Neuronal stem cell (in vitro differentiated cells): ENCODE data around the gene NT5DC1.

Source experiments
- DNase-seq: peaks from one replicate; pipeline ENCODE4 v3.0.0-alpha.2; 2013; ENCODE audit warnings: low spot score
- H2AFZ ChIP-seq: one replicate; pipeline ENCODE4 v1.6.1; 2013; ENCODE audit warnings: mild to moderate bottlenecking, low read length, inconsistent platforms
- H2AK5ac ChIP-seq: 2 replicates; pipeline ENCODE4 v1.6.1; 2013; ENCODE audit warnings: low read depth, mild to moderate bottlenecking, inconsistent platforms, low read length, moderate library complexity, mixed read lengths
- H2BK120ac ChIP-seq: 2 replicates; pipeline ENCODE4 v1.6.1; 2013; ENCODE audit warnings: low read depth, mild to moderate bottlenecking, inconsistent platforms, low read length, moderate library complexity, mixed read lengths
- H2BK12ac ChIP-seq: one replicate; pipeline ENCODE4 v1.6.1; 2013; ENCODE audit warnings: low read length, inconsistent platforms
- H2BK15ac ChIP-seq: 2 replicates; pipeline ENCODE4 v1.6.1; 2013; ENCODE audit warnings: mild to moderate bottlenecking, low read length, inconsistent platforms, mixed read lengths
- H2BK5ac ChIP-seq: one replicate; pipeline ENCODE4 v1.6.1; 2013; ENCODE audit warnings: inconsistent platforms, mild to moderate bottlenecking, low read length, moderate library complexity
- H3K14ac ChIP-seq: one replicate; pipeline ENCODE4 v1.6.1; 2013; ENCODE audit warnings: low read length, inconsistent platforms
- H3K18ac ChIP-seq: 2 replicates; pipeline ENCODE4 v1.6.1; 2013; ENCODE audit warnings: low read length, inconsistent platforms
- H3K23ac ChIP-seq: 2 replicates; pipeline ENCODE4 v1.6.1; 2013; ENCODE audit warnings: low read depth, mild to moderate bottlenecking, mixed read lengths, low read length, inconsistent platforms; ENCODE audit not compliant: poor library complexity
- H3K27ac ChIP-seq: replicated peaks from 3 replicates; pipeline ENCODE4 v1.5.1; 2013; ENCODE audit warnings: low read length, inconsistent platforms
- H3K27me3 ChIP-seq, 3 experiments: 2 replicates each; pipeline ENCODE4 v1.6.1; 2013; ENCODE audit warnings: low read length in 3 of 3, mild to moderate bottlenecking in 2 of 3, inconsistent platforms in 1 of 3, low read depth in 1 of 3, mixed read lengths in 1 of 3, moderate library complexity in 1 of 3; ENCODE audit not compliant: control insufficient read depth in 3 of 3, insufficient read depth in 3 of 3
- H3K36me3 ChIP-seq, 2 donors: replicated peaks in 1 of 2; 2 replicates each; pipeline ENCODE4 v1.6.1; 2013; ENCODE audit warnings: low read length in 2 of 2; ENCODE audit not compliant: control insufficient read depth in 2 of 2, insufficient read depth in 2 of 2
- H3K4ac ChIP-seq: 2 replicates; pipeline ENCODE4 v1.6.1; 2013; ENCODE audit warnings: inconsistent platforms, mild to moderate bottlenecking, low read length, moderate library complexity
- H3K4me1 ChIP-seq, 2 donors: 1 replicate in 1 of 2; 2 replicates in 1 of 2; pipeline ENCODE4 v1.6.1; 2013; ENCODE audit warnings: low read length in 2 of 2, low read depth in 1 of 2; ENCODE audit not compliant: control insufficient read depth in 2 of 2, insufficient read depth in 1 of 2
- H3K4me2 ChIP-seq: one replicate; pipeline ENCODE4 v1.6.1; 2013; ENCODE audit warnings: mild to moderate bottlenecking, low read length, inconsistent platforms; ENCODE audit not compliant: insufficient read depth, poor library complexity, severe bottlenecking
- H3K4me3 ChIP-seq, 2 donors: 2 replicates each; pipeline ENCODE4 v1.5.1; 2013; ENCODE audit warnings: low read length in 2 of 2, mild to moderate bottlenecking in 2 of 2, inconsistent platforms in 1 of 2, moderate library complexity in 1 of 2
- H3K79me1 ChIP-seq: one replicate; pipeline ENCODE4 v1.6.1; 2013; ENCODE audit warnings: low read depth, mild to moderate bottlenecking, inconsistent platforms, low read length, moderate library complexity
- H3K9ac ChIP-seq: one replicate; pipeline ENCODE4 v1.6.1; 2013; ENCODE audit warnings: mild to moderate bottlenecking, low read depth, low read length, inconsistent platforms; ENCODE audit not compliant: poor library complexity
- H3K9me3 ChIP-seq, 2 donors: replicated peaks in 1 of 2; 2 replicates each; pipeline versions ENCODE3 to v1.6.1; 2013; ENCODE audit warnings: low read length in 2 of 2, mild to moderate bottlenecking in 2 of 2, inconsistent platforms in 1 of 2, low read depth in 1 of 2, mixed read lengths in 1 of 2, moderate library complexity in 1 of 2; ENCODE audit not compliant: control insufficient read depth in 2 of 2, insufficient read depth in 1 of 2
- H4K8ac ChIP-seq: one replicate; pipeline ENCODE4 v1.6.1; 2013; ENCODE audit warnings: low read depth, mild to moderate bottlenecking, inconsistent platforms, low read length, moderate library complexity
- H4K91ac ChIP-seq: one replicate; pipeline ENCODE4 v1.6.1; 2013; ENCODE audit warnings: low read length, low read depth, mild to moderate bottlenecking, inconsistent platforms; ENCODE audit not compliant: poor library complexity
- WGBS, 2 donors: extraction: QIAGEN DNeasy Blood & Tissue Kit; methylation state at CpG; one replicate each; pipeline ENCODE4 v1.1.7; 2013; ENCODE audit warnings: missing lambda C conversion rate in 2 of 2, mixed read lengths in 1 of 2; ENCODE audit not compliant: insufficient read length in 2 of 2, insufficient replicate concordance in 1 of 2; ENCODE audit errors: extremely low coverage in 2 of 2; 5-methylcytosine and 5-hydroxymethylcytosine counted together

NT5DC1 gene

DNA sequence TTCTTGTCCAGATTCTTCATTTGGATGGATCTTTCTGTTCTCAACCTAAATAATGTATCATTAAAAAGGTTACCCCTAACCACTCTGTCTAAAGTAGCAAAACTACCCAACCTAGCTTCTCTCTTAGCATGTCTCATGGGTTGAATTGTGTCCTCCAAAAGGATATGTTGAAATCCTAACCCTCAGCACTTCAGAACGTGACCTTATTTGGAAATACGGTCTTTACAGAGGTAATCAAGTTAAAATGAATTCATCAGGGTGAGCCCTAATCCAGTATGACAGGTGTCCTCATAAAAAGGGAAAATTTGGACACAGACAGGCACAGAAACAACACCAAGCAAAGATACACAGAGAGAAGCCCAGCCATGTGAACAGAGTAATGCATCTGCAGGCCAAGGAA lies 33.9 kb upstream of the NT5DC1 start:
- no peak overlapping the region for H2BK5ac ChIP-seq
- whole genome bisulfite sequencing, 2 donors: no CpG with 5 or more reads among the region's 2 CpGs
- no peak overlapping the region for H3K4me3 ChIP-seq
- no peaks in the 10 kb centered on the region for H3K79me1 ChIP-seq
- no peak overlapping the region for H3K14ac ChIP-seq
- no peaks in the 10 kb centered on the region for H3K36me3 ChIP-seq
- no peak overlapping the region for H2AK5ac ChIP-seq
- no peak overlapping the region for H2BK12ac ChIP-seq
- H2AFZ ChIP-seq: no peak overlapping the region
- no peak overlapping the region for H3K27ac ChIP-seq
- H3K18ac ChIP-seq: no peak overlapping the region
- H3K9ac ChIP-seq: no peak overlapping the region
- H2BK15ac ChIP-seq: no peak overlapping the region
- no peak overlapping the region for H2BK120ac ChIP-seq
- H3K4me2 ChIP-seq: no peak overlapping the region
- H3K27me3 ChIP-seq: peaks cover 0 to 4% (median 0%) of the 10 kb centered on the region in 3 experiments
- H3K4me1 ChIP-seq: no peaks in the 10 kb centered on the region
- H4K8ac ChIP-seq: no peak overlapping the region
- no peaks in the 10 kb centered on the region for H3K9me3 ChIP-seq
- no peak overlapping the region for H4K91ac ChIP-seq
- H3K4ac ChIP-seq: no peak overlapping the region
- no peak for DNase-seq
- H3K23ac ChIP-seq: no peak overlapping the region

DNA sequence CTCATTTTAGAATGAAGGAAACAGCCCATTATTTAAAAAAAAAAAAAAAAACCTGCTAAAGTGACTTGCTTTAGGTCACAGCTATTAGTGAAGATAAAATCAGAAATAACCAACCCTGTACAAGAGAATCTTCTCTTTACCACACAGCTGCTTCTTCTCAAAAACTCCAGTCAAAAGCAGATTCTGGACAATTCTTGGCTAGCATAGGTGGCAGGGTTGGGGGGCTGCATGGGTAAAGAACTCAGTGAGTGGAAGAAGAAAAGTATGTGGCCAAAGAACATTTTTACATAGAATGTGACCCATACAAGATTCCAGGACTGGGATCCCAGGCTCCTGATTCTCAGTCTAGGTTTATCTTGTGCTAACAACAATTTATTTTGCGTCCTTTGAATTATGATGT lies 30.6 kb upstream of the NT5DC1 start:
- no peak overlapping the region for H3K9ac ChIP-seq
- no peak overlapping the region for H2BK5ac ChIP-seq
- H3K4me2 ChIP-seq: no peak overlapping the region
- H3K18ac ChIP-seq: no peak overlapping the region
- H3K36me3 ChIP-seq: no peaks in the 10 kb centered on the region
- no peaks in the 10 kb centered on the region for H3K79me1 ChIP-seq
- H3K4me3 ChIP-seq: no peak overlapping the region
- H2AK5ac ChIP-seq: no peak overlapping the region
- no peak overlapping the region for H2BK12ac ChIP-seq
- no peak overlapping the region for H4K91ac ChIP-seq
- no peak overlapping the region for H2AFZ ChIP-seq
- no peak overlapping the region for H2BK15ac ChIP-seq
- no peak for DNase-seq
- WGBS, 2 donors: no CpG with 5 or more reads among the region's 1 CpG
- H3K14ac ChIP-seq: no peak overlapping the region
- H2BK120ac ChIP-seq: no peak overlapping the region
- H3K4ac ChIP-seq: no peak overlapping the region
- no peak overlapping the region for H4K8ac ChIP-seq
- H3K27ac ChIP-seq: no peak overlapping the region
- H3K23ac ChIP-seq: no peak overlapping the region
- H3K4me1 ChIP-seq: no peaks in the 10 kb centered on the region
- H3K9me3 ChIP-seq: no peaks in the 10 kb centered on the region
- peaks cover 0 to 4% (median 0%) of the 10 kb centered on the region in 3 experiments for H3K27me3 ChIP-seq

DNA sequence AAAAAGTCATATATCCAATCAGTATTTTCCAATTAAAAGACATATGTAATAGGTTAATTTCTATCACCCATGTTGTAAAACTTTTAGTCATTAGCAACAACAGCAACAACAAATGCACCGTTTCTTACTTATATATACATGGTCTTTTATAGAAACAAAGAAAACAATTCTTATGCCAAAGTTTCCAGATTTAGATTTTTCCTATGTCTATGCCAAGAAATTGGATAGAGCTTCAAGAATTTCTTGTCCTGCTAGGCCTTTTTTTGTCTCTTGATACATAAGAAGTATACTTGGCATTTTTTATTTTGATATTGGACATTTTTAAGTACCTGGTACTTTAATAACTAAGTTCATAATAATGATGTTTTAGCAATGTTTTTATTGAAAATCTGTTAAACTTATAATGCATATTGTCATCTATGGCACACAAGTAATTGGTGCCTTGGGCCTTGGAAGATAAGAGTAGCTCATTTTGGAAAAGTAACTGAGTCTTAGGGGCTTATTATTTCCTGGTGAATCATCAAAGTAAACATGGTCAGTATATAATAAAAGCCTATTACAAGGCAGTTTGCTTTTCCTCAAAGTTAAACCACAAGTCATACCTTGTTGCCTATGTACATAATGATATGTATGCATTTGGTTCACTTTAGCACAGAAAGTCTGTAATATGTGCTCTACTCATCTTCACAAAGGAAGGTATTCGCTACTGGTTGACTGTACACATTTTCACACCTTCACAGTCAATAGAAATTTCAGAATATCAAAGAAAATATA lies 29.9 kb upstream of the NT5DC1 start:
- H3K27ac ChIP-seq: no peak overlapping the region
- H2BK15ac ChIP-seq: no peak overlapping the region
- H4K91ac ChIP-seq: no peak overlapping the region
- H3K27me3 ChIP-seq: peaks cover 0 to 4% (median 0%) of the 10 kb centered on the region in 3 experiments
- no peak overlapping the region for H3K23ac ChIP-seq
- no peak overlapping the region for H3K4me3 ChIP-seq
- no peak overlapping the region for H4K8ac ChIP-seq
- WGBS, 2 donors: no CpG with 5 or more reads among the region's 2 CpGs
- no peak overlapping the region for H2BK5ac ChIP-seq
- H2AK5ac ChIP-seq: no peak overlapping the region
- H3K4me1 ChIP-seq: no peaks in the 10 kb centered on the region
- no peak overlapping the region for H2AFZ ChIP-seq
- no peaks in the 10 kb centered on the region for H3K79me1 ChIP-seq
- H2BK12ac ChIP-seq: no peak overlapping the region
- H3K4ac ChIP-seq: no peak overlapping the region
- no peaks in the 10 kb centered on the region for H3K36me3 ChIP-seq
- no peak for DNase-seq
- H3K18ac ChIP-seq: no peak overlapping the region
- H2BK120ac ChIP-seq: no peak overlapping the region
- no peak overlapping the region for H3K4me2 ChIP-seq
- H3K9me3 ChIP-seq: no peaks in the 10 kb centered on the region
- H3K14ac ChIP-seq: no peak overlapping the region
- H3K9ac ChIP-seq: no peak overlapping the region

DNA sequence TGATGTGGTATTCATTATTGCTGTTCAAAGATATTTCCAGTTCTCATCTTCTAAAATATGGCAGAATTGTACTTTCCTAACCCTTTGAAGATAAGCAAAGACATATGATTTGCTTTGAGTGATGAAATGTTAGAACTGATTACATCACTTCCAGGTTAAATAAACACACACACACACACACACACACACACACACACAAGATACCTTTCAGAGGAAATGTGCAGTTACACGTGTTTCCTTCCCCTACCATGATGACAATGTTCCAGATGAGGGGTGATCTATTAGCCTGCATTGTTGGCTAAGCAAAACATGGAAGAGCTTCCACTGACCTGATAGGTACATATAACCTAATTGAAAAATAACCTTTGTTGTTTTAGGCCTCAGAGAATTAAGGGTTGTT lies 28.3 kb upstream of the NT5DC1 start:
- Histone ChIP-seq H2BK5ac (no peak overlapping the region), H2AFZ (no peak overlapping the region), H3K14ac (no peak overlapping the region), H3K9me3 (no peaks in the 10 kb centered on the region), H3K23ac (no peak overlapping the region), H3K4me1 (no peaks in the 10 kb centered on the region), H3K18ac (no peak overlapping the region), H2BK12ac (no peak overlapping the region), H3K79me1 (no peaks in the 10 kb centered on the region), H3K27me3 (peaks cover 0 to 4% (median 0%) of the 10 kb centered on the region in 3 experiments), H3K9ac (no peak overlapping the region), H3K36me3 (no peaks in the 10 kb centered on the region), H3K4ac (no peak overlapping the region), H3K4me2 (no peak overlapping the region), H2BK120ac (no peak overlapping the region), H4K91ac (no peak overlapping the region), H3K27ac (no peak overlapping the region), H3K4me3 (no peak overlapping the region), H4K8ac (peak overlapping the region; percentile 43), H2AK5ac (no peak overlapping the region), H2BK15ac (no peak overlapping the region)
- WGBS, 2 donors: no CpG with 5 or more reads among the region's 1 CpG
- DNase-seq: no peak
